HepG2 (cell line): ENCODE measurements around the gene TUBB4B. TPM values are rescaled to one million over a fixed set of nuclear protein-coding genes. Genes with fewer than 3 reads are reported as not detected.

ENCODE experiments used
- HNRNPH1 ChIP-seq: fragments of 200-400 bp; formaldehyde crosslinking; optimal IDR thresholded peaks from 2 replicates; pipeline ENCODE3; 2017; ENCODE audit warnings: mild to moderate bottlenecking, low read depth, low read length
- ISX ChIP-seq: sonication (generic); formaldehyde crosslinking; conservative IDR thresholded peaks from 2 replicates; pipeline ENCODE4 v1.5.0; 2020; ENCODE audit warnings: missing genetic modification reagents
- PAX8 ChIP-seq: sonication (generic); formaldehyde crosslinking; IDR thresholded peaks from 2 replicates; pipeline ENCODE4 v1.8.0; 2022; ENCODE audit warnings: mild to moderate bottlenecking, missing genetic modification reagents, borderline replicate concordance
- SP140L ChIP-seq: sonication (generic); formaldehyde crosslinking; IDR thresholded peaks from 2 replicates; pipeline ENCODE4 v1.4.0; 2020; ENCODE audit warnings: missing genetic modification reagents, borderline replicate concordance
- TMF1 ChIP-seq: sonication (generic); formaldehyde crosslinking; IDR thresholded peaks from 2 replicates; pipeline ENCODE4 v1.8.1; 2022; ENCODE audit warnings: low read depth, missing genetic modification reagents
- ZBTB40 ChIP-seq, 2 experiments: fragments of 450-650 bp in 1 of 2; sonication (generic) in 1 of 2; formaldehyde crosslinking in 1 of 2; IDR thresholded peaks; 2 replicates each; pipeline versions ENCODE4 v1.6.1 to v1.8.0; 2016 to 2022; ENCODE audit warnings: antibody characterized with exemption in 1 of 2, mild to moderate bottlenecking in 1 of 2, missing genetic modification reagents in 1 of 2
- ZNF432 ChIP-seq: sonication (generic); formaldehyde crosslinking; IDR thresholded peaks from 2 replicates; pipeline ENCODE4 v1.5.0; 2020; ENCODE audit warnings: missing genetic modification reagents, mild to moderate bottlenecking, borderline replicate concordance
- ZNF780A ChIP-seq: sonication (generic); formaldehyde crosslinking; IDR thresholded peaks from 2 replicates; pipeline ENCODE4 v1.8.0; 2022; ENCODE audit warnings: mild to moderate bottlenecking, missing genetic modification reagents, moderate library complexity
- ZSCAN20 ChIP-seq: sonication (generic); formaldehyde crosslinking; IDR thresholded peaks from 2 replicates; pipeline ENCODE4 v1.4.0; 2020; ENCODE audit warnings: missing genetic modification reagents, mild to moderate bottlenecking, borderline replicate concordance
- ZUFSP ChIP-seq: sonication (generic); formaldehyde crosslinking; IDR thresholded peaks from 2 replicates; pipeline ENCODE4 v1.9.0; 2021; ENCODE audit warnings: missing genetic modification reagents, mild to moderate bottlenecking, borderline replicate concordance
- polyA plus RNA-seq, 8 experiments: library from polyadenylated mRNA; depleted of rRNA in 3 of 8; stranded (reverse) in 7 of 8; unstranded in 1 of 8; fragments of >200 nt; fragmentation: Illumina TruSeq in 4 of 8; extraction: Trizol in 4 of 8; gene quantifications; 2 replicates each; pipeline versions ENCODE4 v1.2.1 to v1.2.3, GENCODE V29; 2011 to 2016; ENCODE audit warnings: low read depth in 4 of 8, missing spikeins in 1 of 8, mixed read lengths in 1 of 8; ENCODE audit not compliant: insufficient read depth in 1 of 8
- total RNA-seq, 5 experiments: library from RNA; depleted of rRNA; stranded (reverse); fragments of >200 nt; fragmentation: Illumina TruSeq; extraction: Trizol; gene quantifications; 2 replicates each; pipeline ENCODE4 v1.2.3, GENCODE V29; 2016; ENCODE audit warnings: low read depth in 1 of 5
- TF ChIP-seq, protein P1 (sequence below): sonication (generic); formaldehyde crosslinking; conservative IDR thresholded peaks from 2 replicates; pipeline ENCODE4 v1.4.0; 2020; ENCODE audit warnings: mild to moderate bottlenecking, missing genetic modification reagents, moderate library complexity

Gene TUBB4B
- total and polyA plus RNA-seq, 2 of the 13 experiments (the other 11 are each of a cell fraction or from before 2014, with no cell fraction given): 182 to 412 TPM

DNA sequence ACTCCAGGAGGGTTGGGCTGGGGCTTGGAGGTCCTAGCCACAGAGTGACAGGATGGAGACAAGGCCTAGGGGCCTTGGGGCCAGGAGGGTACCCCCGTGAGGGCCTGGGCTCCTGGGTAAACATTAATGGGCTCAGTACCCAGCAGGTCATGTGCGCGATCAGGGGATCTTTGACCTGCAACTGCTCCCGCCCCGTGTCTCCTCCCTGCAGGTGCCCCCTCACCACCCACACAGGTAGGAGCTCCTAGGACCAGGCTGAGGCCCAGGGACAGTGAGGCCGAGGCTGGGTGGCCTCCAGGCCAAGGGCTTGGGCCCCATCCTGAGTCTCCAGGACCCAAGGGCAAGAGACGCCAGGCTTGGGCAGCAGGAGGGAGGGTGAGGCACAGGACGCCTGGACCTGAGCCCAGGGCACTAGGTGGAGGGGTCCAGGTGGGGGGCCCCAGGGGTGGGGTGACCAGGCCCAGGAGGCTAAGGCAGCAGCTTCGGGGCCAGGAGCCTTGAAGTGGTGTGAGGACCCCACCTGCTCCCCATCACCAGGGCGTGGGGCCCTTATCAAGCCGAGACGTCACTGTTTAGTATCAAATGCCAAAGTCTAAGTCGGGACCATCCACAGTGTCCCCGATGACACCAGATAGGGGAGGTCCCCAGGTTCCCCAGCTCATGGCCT lies 10.2 kb upstream of the TUBB4B start, which contains the start of gene SLC34A3 (continued):
- TF ChIP-seq ZUFSP (CRISPR knock-in tag): no peak
- no peak for TF ChIP-seq SP140L
- TF ChIP-seq ZBTB40 (IDR thresholded peaks at IDR 0.05): no peak
- TF ChIP-seq ZBTB40 (CRISPR knock-in tag; IDR thresholded peaks at IDR 0.05): no peak
- TF ChIP-seq PAX8 (CRISPR knock-in tag): 0 out of 2 replicates have a peak, but pooled peaks have one; percentile 10
- TF ChIP-seq ZSCAN20 (CRISPR knock-in tag): no peak
- TF ChIP-seq HNRNPH1: peak; percentile 42
- TF ChIP-seq, protein P1, sequence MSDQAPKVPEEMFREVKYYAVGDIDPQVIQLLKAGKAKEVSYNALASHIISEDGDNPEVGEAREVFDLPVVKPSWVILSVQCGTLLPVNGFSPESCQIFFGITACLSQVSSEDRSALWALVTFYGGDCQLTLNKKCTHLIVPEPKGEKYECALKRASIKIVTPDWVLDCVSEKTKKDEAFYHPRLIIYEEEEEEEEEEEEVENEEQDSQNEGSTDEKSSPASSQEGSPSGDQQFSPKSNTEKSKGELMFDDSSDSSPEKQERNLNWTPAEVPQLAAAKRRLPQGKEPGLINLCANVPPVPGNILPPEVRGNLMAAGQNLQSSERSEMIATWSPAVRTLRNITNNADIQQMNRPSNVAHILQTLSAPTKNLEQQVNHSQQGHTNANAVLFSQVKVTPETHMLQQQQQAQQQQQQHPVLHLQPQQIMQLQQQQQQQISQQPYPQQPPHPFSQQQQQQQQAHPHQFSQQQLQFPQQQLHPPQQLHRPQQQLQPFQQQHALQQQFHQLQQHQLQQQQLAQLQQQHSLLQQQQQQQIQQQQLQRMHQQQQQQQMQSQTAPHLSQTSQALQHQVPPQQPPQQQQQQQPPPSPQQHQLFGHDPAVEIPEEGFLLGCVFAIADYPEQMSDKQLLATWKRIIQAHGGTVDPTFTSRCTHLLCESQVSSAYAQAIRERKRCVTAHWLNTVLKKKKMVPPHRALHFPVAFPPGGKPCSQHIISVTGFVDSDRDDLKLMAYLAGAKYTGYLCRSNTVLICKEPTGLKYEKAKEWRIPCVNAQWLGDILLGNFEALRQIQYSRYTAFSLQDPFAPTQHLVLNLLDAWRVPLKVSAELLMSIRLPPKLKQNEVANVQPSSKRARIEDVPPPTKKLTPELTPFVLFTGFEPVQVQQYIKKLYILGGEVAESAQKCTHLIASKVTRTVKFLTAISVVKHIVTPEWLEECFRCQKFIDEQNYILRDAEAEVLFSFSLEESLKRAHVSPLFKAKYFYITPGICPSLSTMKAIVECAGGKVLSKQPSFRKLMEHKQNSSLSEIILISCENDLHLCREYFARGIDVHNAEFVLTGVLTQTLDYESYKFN: peak; percentile 7; the same call in 1 of the 2 replicates
- TF ChIP-seq TMF1 (CRISPR knock-in tag): 0 out of 2 replicates have a peak, but pooled peaks have one; percentile 41
- TF ChIP-seq ISX (CRISPR knock-in tag): no peak
- TF ChIP-seq ZNF780A: no peak
- TF ChIP-seq ZNF432 (CRISPR knock-in tag): no peak
